Measurements from ENCODE around the gene CDH8.

DNA sequence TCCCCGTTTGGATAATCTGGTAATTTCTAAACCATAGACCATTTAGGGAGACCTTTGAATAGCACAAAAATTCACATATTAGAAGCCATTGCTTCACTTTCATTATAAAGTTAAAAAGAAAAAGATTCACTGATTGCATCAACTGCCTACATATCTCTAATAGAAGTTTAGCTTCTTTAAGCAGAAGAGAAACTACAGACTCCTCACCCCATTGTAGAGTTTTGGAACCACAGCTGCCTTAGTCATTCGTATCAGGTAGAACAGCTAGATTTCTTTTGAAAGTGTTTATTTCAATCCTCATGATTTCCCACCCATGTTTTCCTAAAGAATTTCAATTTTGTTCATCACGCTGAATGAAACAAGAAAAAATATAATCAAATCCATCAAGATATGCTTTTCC, 144.8 kb downstream of the CDH8 start:
- TF ChIP-seq EP300 (IDR thresholded peaks at IDR 0.05; ENCODE audit: low read depth) (no peak), POLR2A (IDR thresholded peaks at IDR 0.05) (no peak)
- TF ChIP-seq, protein P1, sequence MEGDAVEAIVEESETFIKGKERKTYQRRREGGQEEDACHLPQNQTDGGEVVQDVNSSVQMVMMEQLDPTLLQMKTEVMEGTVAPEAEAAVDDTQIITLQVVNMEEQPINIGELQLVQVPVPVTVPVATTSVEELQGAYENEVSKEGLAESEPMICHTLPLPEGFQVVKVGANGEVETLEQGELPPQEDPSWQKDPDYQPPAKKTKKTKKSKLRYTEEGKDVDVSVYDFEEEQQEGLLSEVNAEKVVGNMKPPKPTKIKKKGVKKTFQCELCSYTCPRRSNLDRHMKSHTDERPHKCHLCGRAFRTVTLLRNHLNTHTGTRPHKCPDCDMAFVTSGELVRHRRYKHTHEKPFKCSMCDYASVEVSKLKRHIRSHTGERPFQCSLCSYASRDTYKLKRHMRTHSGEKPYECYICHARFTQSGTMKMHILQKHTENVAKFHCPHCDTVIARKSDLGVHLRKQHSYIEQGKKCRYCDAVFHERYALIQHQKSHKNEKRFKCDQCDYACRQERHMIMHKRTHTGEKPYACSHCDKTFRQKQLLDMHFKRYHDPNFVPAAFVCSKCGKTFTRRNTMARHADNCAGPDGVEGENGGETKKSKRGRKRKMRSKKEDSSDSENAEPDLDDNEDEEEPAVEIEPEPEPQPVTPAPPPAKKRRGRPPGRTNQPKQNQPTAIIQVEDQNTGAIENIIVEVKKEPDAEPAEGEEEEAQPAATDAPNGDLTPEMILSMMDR (IDR thresholded peaks at IDR 0.05), result no peak
